AG04450 (cell line): Measurements from ENCODE around the gene PRRX1. TPM values are rescaled to one million over a fixed set of nuclear protein-coding genes. Genes with fewer than 3 reads are reported as not detected.
A peak's percentile ranks its signal among the peaks of the same experiment; 100 is the strongest.

Source experiments
- CTCF ChIA-PET: fragments of 300-600, 350-600 bp; formaldehyde crosslinking; extraction: SDS; loops from one replicate; lab custom pipeline; 2022; ENCODE audit warnings: antibody characterized with exemption, inconsistent platforms; lab: Charles Lee
- POLR2A ChIA-PET: fragments of 350-600 bp; formaldehyde crosslinking; extraction: SDS; loops from one replicate; lab custom pipeline; 2021; ENCODE audit warnings: antibody characterized with exemption, inconsistent platforms; lab: Yijun Ruan, JAX
- DNase-seq: peaks from one replicate; pipeline ENCODE4 v3.0.0-alpha.2; 2011; ENCODE audit warnings: low read depth, low spot score
- H3K27ac ChIP-seq: one replicate; pipeline ENCODE4 v1.5.1; 2012; ENCODE audit warnings: low read depth, low read length, control low read depth
- H3K27me3 ChIP-seq: one replicate; pipeline ENCODE4 v1.6.0; 2012; ENCODE audit warnings: low read length; ENCODE audit not compliant: control insufficient read depth, insufficient read depth
- H3K4me3 ChIP-seq: 2 replicates; pipeline ENCODE4 v1.5.1; 2011; ENCODE audit warnings: mild to moderate bottlenecking, low read depth, low read length, control low read depth
- H3K9me3 ChIP-seq: 2 replicates; pipeline ENCODE4 v1.5.1; 2012; ENCODE audit warnings: low read length; ENCODE audit not compliant: control insufficient read depth, insufficient read depth
- polyA plus RNA-seq: library from polyadenylated mRNA; depleted of rRNA; stranded (reverse); fragments of >200 nt; gene quantifications from 2 replicates; pipeline ENCODE4 v1.2.3, GENCODE V29; 2011
- TF ChIP-seq, protein P1 (sequence below): IDR thresholded peaks from 2 replicates; pipeline ENCODE4 v1.5.1; 2011; ENCODE audit warnings: low read depth, low read length, control low read depth, inconsistent platforms

Gene PRRX1
- polyA plus RNA-seq, 1 experiment = 107 TPM

DNA sequence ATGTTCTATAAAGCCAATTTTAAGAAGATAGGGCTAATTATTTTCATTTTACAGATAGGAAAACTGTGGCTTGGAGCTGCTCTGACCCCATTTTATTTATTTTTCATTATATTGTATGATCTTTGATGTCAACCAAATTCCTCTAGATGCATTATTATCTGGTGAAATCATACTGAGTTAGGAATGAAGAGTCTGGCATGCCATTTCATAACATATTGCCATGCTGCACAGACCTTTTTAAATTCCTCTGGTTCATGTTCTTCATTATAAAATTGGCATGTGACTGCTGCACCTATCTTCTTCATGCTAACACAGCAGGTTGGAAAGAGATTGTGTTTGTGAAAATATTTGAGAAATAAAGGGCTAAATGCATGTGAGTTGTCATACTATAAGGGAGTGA is 12.7 kb downstream of the PRRX1 start:
- Histone ChIP-seq H3K4me3 (no peak overlapping the region), H3K27me3 (no peaks in the 10 kb centered on the region), H3K27ac (no peak overlapping the region), H3K9me3 (no peaks in the 10 kb centered on the region)
- TF ChIP-seq, protein P1, sequence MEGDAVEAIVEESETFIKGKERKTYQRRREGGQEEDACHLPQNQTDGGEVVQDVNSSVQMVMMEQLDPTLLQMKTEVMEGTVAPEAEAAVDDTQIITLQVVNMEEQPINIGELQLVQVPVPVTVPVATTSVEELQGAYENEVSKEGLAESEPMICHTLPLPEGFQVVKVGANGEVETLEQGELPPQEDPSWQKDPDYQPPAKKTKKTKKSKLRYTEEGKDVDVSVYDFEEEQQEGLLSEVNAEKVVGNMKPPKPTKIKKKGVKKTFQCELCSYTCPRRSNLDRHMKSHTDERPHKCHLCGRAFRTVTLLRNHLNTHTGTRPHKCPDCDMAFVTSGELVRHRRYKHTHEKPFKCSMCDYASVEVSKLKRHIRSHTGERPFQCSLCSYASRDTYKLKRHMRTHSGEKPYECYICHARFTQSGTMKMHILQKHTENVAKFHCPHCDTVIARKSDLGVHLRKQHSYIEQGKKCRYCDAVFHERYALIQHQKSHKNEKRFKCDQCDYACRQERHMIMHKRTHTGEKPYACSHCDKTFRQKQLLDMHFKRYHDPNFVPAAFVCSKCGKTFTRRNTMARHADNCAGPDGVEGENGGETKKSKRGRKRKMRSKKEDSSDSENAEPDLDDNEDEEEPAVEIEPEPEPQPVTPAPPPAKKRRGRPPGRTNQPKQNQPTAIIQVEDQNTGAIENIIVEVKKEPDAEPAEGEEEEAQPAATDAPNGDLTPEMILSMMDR = no peak
- ChIA-PET POLR2A (interaction anchor here (0.6 kb wide), 1 partner anchor 550 kb away, joined by 3 read pairs; no protein-coding TSS in a partner anchor), CTCF (interaction anchor here (0.5 to 2.8 kb wide), 2 partner anchors 13 to 748 kb away, joined by 4 to 24 read pairs; no protein-coding TSS in a partner anchor)
- no peak for DNase-seq

- ChIA-PET POLR2A (no interaction called here), CTCF (interaction anchor here (1.0 to 1.1 kb wide), 2 partner anchors 10 to 252 kb away, joined by 3 read pairs; no protein-coding TSS in a partner anchor)
- DNase-seq = no peak
- no peaks in the 10 kb centered on the region for H3K27me3 ChIP-seq
- H3K27ac ChIP-seq = no peak overlapping the region
- H3K4me3 ChIP-seq = no peak overlapping the region
- TF ChIP-seq, protein P1 = no peak
- H3K9me3 ChIP-seq = no peaks in the 10 kb centered on the region
These were observed 14.2 kb downstream of the PRRX1 start for GRCh38 chr1:170678027-170678600.

DNA sequence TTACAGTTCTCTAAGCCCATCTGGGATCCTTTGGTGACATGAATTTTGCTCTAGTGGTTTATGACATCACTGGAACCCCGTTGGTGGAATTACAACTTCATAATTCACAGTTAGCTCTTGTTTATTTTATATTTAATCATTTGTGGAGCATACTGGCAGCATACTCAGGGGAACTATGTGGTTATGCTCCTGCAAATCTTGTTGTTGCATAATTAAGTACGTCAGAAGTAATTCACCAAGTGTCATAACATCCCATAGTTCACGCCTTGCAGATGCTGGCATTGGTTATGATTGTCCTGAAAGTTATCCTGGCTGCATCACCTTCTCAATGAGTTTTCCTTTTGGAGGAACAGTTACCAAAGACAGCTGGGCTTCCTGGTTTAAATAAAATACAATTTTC is 16.5 kb downstream of the PRRX1 start:
- TF ChIP-seq, protein P1 = no peak
- DNase-seq = peak; percentile 78
- H3K27ac ChIP-seq = no peak overlapping the region
- ChIA-PET POLR2A (no interaction called here), CTCF (no interaction called here)
- H3K27me3 ChIP-seq = no peaks in the 10 kb centered on the region
- no peak overlapping the region for H3K4me3 ChIP-seq
- no peaks in the 10 kb centered on the region for H3K9me3 ChIP-seq

- Histone ChIP-seq H3K27ac (no peak overlapping the region), H3K27me3 (no peaks in the 10 kb centered on the region), H3K9me3 (no peaks in the 10 kb centered on the region), H3K4me3 (no peak overlapping the region)
- DNase-seq = no peak
- ChIA-PET POLR2A (no interaction called here), CTCF (interaction anchor here (1.1 kb wide), 1 partner anchor 327 kb away, joined by 3 read pairs; no protein-coding TSS in a partner anchor)
- TF ChIP-seq, protein P1 = no peak
These were observed 18.2 kb downstream of the PRRX1 start for GRCh38 chr1:170682169-170682568.

GRCh38 chr1:170682809-170683208 is 18.9 kb downstream of the PRRX1 start:
- CTCF ChIA-PET = no interaction called here
- Histone ChIP-seq H3K27me3 (no peaks in the 10 kb centered on the region), H3K27ac (no peak overlapping the region), H3K4me3 (no peak overlapping the region), H3K9me3 (no peaks in the 10 kb centered on the region)
- TF ChIP-seq, protein P1 = no peak
- POLR2A ChIA-PET = no interaction called here
- DNase-seq = no peak
